Measurements from ENCODE around the gene RBMS1. TPM values are rescaled to one million over a fixed set of nuclear protein-coding genes. Genes with fewer than 3 reads are reported as not detected.
A peak's percentile ranks its signal among the peaks of the same experiment; 100 is the strongest.

RBMS1 gene
- polyA plus RNA-seq, 3 donors = 114 to 148 (median 141) TPM

DNA sequence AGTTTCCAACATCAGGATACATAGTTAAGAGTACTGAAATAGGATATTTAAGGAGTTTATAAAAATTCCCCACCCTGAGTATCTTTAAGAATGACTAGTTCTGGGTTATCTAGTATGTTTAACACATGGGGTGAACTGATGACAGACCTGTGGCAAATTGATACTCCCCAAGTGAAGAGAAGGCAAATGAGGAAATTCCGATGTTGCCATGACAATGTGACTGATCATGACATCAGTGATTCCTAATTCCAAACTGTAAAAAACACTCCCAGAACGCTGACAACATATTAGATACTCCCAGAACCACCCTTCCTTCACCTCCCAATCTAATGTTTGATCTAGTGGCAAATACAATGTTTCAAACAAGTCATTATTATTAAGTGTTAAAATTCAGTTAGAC is 77.6 kb downstream of the RBMS1 start:
- DNase-seq = no peak

DNA sequence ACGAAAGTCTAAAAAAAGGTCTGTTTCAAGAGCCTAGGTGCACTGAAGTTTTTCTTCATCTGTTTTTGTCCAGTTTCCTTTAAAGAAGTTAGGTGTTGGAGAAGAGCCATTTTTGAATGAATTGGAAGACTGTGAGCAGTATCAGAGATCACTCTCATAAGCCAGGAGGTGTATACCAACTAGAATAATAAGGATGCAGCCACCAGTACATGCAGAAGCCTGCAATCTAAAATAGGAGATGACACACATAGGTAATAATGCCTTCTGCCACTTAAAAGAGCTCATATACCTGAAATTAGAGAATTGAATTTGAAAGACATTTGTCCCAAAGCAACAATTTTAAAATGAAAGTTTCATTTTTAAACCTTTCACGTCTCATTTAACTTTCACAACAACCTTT is 81.7 kb downstream of the RBMS1 start:
- no peak for DNase-seq

DNA sequence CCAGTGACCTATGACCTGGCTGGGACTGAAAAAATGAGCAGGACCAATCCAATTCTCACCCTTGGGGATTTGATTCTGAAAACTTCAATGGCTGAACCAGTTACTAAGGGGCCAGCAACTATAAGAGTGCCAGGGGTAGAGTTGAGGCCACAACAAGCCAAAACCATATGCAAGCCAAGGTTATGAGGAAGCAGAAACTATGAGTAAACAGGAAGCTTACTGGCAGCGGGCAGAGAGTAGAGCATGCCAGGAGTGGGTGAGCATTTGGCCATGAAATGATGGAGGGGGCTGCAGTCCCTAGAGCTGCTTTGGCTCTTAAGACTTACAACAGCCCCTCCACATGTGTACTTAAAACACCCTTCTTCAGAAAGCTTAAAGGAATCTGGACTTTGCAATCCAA is 82.4 kb downstream of the RBMS1 start:
- no peak for DNase-seq

DNA sequence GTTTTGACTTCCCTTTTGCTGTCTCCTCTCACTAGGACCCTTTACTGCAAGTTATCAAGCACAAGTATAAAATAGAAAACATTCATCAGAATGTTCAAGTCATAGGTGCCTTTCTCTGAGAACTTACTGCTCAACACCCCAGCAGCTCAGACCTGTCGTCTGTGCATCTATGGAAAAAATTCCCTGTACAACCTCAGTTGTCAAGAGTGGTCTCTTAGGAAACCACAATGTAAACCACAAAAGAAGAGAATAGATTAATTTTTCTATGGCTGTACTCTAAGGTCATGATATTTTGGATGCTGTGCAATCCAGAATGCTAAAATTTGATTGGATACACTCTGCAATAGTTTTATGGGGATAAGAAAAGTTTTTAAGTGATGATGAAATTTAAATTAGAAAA is 84.1 kb downstream of the RBMS1 start:
- no peak for DNase-seq

DNA sequence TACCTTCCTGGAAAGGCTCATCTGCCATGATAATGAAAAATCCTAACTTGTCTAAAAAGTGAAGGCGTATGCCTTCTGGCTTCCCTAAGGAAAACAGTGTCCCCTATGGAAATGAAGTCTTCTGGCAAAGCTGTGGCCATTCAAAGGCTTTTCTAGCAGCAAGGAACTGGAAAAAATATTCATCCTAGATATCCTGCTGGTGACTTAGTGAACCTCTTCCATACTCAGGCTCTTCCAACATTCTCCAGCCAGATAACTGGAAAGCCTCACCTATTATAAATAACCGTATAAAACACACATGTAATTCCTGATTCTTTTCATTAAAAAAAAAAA is 84.7 kb downstream of the RBMS1 start:
- DNase-seq = no peak

DNA sequence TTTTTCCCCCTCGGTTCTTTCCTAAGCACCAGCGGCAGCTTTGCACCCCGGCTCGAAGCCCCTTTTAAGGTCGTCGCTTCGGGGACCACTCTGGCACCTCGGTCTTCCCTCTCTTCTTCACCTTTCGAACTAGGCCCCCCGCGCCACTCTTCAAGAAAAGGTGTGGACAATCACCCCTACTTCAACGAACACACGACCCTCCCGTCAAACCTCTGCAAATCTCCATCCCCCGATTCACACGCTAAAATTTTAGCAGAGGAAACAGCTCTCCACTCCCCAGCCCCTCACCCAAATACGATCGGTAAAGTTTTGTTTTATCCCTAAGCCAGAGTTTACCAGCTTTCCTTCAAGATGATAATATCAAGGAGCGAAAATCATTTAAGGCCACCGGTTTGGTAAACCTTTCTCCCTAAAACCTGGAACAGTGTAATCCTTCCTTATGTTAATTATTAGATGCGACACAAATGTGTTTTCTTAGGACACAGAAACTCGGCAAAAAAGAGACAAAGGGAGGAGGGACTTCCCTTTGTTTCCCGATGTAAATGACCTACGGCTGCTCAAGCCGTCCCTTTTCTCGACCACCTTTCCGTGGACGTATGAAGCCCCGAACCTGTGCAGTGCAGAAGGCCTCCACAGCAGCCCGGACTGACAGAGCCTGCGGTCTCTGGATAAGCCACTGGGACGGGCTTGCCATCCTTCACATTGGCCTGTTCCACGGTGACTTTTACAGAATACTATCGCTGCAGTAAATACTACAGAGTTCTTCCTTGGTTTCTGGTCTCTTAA is 85.2 kb downstream of the RBMS1 start:
- no peak for DNase-seq

DNA sequence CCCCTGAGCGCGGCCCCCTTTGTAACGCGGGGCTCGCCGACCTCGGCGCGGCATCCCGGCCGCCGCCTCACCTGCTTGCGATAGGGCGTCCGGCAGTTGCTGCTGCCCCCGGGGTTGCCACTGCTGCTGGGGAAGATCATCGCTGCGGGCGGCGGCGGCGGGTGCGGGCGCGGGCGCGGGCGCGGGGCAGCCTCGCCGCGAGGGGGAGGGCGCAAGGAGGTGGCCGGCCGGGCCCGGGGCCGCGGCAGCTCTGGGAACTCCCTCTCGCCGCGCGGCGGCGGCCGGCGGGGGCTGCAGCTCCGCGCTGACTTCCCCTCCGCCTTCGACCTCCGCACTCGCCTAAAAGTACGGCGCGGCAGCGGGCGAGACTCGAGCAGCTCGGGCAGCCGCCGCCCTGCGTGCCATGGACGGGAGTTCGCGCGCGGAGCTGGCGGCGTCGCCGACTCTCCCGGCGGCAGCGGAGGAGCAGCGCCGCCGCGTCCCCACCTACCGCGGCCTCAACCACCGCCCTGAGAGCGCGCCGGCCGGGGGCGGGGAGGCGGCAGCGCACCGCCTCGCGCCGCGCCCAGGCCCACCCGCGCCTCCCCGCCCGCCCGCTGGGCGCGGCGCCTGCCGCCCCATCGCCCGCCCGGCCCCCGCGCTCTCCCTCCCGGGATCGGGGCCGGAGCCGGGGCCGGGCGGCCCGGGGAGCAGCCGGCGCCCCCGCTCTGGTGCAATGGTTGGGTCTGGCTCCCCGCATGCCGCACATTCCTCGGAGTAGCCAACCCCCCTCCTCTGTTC is 86.0 kb downstream of the RBMS1 start:
- DNase-seq = peak; percentile 62

DNA sequence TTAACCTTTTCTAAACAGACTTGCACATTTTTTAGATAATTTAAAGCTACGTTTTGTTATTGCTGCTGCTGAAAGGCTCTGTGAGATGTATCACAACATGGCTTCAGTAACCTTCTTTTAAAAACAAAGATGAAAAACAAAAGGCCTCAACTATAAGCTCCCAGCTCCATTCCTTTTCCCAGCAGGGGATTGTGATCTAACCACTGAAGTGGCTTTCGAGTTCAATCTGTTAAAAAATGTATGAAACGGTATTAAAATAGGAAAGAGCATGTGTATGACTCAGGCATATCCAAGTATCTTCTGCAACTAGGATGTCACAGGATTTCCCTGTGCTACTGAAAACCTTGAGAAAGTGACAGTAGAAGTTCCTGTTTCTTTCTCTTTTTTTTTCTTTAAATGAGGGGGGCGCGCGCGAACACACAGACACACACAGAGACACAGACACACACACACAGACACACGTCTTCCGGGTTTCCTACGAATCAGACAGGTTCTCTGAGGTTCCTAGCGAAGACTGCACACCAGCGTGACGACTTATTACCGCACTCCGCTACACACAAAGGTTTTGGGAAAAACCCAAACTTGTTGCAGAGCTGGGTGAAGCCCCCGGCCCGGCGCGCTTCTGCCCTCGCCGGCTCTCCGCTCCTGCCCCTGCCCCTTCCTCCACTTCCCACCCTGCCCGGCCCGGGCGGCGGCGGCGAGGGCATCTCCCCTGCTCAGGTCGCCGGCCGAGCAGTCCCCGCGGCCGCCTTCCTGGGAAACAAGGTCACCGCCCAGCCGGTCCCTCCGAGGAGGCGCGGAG is 86.8 kb downstream of the RBMS1 start:
- DNase-seq = peak; percentile 61

DNA sequence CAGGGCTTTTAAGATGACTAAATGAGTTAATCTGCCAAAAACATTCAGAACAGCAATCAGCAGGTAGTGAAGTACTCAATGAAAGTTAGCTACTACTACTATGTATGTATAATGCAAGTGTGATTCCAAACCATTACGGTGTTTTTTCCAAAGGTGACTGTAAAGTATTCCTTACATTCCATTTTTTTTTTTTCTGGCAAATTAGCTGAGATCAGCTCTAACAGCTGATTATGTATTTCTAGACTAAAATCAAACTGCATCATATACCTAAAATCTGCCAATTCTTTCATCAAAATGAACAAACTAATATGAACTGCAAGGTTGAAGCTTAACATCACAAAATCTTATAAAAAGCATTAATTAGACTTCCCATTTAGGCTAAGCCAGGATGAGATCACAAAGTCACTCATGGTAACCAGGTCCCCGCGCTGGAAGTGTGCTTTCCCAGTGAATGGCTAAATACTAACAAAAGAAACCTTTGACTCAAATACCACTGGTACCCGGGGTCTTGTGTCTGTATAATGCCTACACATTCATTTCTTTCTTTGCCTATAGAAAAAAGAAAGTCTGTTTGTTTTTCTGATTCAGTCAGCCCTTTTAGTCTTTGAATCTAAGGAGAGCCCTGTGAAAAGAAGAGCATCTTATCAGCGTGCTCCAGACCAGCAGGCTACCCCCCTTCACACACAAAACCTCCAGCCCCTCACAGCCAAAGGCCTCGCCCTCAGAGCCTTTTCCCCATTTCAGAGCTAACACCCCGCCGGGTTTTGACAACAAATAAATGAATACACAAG is 88.3 kb downstream of the RBMS1 start:
- no peak for DNase-seq

DNA sequence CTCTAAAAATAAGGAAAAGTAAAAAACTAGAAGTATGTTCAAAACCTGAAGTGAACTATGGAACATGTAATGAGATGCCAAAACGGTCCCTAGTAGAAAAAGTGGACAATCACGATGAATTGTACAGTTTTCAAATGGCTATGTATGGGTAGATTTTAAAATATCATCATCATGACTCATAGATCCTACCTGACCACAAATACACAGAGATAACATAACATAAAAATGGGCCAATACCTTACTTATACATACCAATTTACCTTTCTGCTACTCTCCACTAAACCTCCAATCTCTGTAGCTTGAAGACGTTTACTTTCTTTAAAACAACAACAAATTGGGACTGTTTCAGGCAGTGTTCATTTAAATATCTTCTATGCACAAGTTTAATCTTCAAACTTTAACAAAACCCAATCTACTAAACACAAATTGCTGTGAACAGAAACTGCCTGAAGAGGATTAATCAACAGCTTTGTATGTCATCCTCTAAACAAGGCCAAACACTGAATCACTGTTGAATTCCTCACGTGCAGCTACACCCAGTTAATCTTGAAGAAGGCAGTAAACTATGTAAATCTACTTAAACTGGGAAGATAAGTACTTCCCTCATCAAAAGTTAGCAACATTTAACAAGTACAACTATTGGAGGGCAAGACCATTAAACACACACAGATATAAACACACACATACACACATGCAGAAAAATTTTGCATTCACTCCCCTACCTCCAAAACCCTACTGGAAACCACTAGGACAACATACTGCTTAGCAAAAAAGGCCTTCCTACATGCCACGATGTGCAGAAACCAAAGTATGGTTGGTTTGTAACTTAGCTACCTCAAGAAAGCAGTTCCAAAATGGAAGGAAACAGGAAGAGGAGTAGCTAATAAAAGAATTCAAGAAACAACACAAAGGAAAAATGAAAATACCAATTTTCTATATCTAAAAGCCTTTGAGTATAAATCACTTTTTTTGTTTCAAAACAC is 90.3 kb downstream of the RBMS1 start:
- DNase-seq = no peak

DNA sequence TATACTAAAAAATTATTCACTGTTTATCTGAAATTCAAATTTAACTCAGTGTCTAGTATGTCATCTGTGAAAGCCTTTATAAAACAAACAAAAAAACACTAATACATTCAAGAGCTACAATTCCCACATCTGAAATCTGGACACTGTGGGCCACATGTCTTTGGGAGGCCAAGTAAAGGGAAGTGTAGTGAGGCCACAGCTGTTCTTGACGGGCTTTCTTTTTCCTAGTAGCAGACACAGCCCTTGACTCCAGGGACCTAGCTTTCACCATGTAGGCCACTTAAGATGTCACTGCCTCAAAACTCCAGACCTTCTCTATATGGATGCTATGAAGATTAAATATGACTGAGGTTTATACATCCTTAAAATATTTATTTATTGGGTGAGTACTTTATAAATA is 91.1 kb downstream of the RBMS1 start:
- DNase-seq = no peak

DNA sequence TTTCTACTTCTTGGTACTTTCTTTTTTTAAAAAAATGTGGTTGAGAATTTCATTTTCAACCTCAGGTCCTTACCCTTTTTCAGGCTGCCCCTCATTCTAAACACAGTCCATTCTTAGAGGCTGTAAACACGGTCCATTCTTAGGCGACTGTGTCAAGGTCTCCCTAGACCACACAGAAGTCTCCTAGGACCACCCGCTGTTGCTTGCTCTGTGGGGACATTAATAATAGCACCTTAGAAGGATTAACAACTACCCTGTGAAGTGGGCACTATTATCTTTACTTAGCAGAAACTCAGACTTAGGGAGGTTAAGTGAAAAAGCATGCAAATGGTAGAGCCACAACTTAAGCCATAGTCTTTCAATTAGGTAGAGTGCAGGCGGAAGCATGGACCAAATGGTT is 91.7 kb downstream of the RBMS1 start:
- DNase-seq = no peak

DNA sequence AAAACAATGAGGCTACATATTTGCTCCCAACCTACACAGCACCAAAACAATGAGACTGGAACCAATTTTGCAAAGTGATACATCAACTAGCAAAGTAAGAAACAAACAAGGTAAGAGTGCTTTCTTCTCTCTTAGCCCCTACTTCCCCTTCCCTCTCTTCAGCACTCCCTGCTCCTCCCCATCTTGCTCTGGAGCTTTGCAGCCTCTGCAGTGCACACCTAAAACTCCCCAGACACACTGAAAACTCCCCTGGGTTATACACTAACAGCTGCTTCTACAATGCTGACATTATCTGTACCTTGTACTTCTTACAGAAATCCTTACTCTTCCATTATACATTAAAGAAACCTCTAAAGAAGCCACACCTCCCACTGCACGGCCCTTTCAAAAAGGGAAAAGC is 93.7 kb downstream of the RBMS1 start:
- DNase-seq = no peak

DNA sequence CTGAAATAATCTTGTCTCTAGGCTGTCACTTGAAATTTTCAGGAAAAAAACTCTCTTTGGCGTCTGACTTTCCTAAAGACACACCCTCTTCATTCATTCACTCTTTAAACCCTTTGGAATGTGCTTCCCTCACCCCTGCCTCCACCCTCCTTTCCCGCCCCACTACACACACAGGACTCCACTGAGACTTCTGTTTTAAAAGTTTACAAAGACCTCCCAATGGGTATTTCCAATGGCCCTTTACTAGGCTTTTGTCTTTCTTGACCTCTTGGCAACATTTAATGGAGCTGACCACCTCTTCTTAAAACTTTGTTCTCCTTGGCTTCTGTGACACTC is 96.1 kb downstream of the RBMS1 start:
- DNase-seq = no peak

DNA sequence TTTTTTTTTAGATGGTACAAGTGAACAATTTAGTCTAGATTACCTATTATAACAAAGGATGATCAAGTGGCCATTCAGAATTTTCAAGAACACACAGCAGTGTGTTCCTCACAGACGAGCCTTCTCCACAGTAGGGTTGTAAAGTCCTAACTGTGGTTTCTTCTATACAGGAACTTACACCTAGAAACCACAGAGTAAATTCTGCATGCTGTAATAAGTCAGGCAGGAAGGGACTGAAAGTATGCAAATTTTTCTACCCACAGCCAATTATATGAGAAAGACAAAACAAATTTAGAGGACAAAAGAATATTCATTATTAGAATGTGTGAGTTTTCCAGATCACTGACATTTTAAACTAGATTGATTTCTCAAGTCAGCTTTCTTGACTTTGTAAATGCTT is 99.5 kb downstream of the RBMS1 start:
- DNase-seq = no peak

DNA sequence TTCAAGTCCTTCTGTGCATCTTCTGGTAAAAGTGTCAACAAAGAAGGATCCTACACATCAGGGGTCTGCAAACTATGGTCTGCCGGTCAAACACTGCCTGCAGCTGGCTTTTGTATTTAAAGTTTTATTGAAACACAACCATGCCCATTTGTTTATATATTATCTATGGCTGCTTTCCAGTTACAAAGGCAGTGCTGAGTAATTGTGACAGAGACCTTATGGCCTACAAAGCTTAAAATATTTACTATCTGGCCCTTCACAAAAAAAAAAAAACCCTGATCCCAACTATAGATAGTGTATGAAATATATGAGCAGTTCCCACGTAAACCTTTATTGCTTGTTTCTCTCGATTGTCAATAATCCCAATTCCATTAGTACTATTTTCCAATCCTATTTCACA is 101.4 kb downstream of the RBMS1 start:
- DNase-seq = no peak

DNA sequence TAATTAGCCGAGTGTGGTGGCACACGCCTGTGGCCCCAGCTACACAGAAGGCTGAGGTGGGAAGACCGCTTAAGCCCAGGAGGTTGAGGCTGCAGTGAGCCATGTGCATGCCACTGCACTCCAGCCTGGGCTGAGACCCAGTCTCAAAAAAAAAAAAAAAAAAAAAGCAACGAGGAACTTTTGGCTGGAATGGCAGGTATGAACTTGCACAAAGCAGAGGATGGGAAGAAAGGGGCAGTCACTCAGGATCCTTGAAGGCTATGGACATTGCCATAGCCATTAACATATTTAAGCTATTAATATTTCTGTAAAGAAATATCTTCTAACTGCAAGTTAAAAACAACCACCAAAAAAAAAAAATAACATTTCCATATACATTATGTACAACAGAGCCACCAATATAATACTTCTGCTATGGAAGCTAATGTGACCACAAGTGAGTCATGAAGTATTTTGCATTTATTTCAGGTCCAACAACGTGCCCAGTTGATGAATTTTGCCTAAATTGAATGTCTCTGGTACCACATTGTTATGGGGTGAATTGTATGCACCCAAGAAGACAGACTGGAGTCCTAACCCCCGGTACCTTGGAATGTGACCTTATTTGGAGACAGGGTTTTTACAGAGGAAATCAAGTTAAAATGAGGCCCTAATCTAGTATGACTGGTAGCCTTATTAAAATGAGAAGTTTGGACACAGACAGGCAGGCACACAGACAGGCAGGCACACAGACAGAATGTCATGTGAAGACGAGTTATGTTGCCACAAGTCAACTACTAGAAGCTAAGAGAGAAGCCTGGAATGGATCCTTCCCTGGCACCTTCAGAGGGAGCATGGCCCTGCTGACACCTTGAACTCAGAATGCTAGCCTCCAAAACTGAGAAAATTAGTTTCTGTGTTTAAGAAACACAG is 102.8 kb downstream of the RBMS1 start:
- no peak for DNase-seq

DNA sequence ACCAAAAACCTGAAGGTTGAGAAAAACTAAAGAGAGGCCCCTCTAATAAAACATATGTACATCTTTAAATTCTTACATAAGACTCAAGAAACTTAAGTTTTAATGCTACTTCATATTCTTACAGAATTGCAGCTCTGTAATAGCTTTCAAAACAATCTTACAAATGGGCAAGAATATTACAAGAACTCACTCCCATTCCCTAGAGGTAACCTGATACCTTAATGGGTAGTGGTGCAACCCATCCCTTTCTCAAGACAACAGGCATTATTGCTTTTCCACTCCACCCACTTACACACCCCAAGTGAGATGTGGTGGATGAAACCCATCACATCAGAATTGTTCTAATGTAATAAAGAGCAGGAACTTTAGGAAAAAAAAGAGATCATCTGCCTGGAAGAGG is 103.7 kb downstream of the RBMS1 start:
- DNase-seq = no peak

DNA sequence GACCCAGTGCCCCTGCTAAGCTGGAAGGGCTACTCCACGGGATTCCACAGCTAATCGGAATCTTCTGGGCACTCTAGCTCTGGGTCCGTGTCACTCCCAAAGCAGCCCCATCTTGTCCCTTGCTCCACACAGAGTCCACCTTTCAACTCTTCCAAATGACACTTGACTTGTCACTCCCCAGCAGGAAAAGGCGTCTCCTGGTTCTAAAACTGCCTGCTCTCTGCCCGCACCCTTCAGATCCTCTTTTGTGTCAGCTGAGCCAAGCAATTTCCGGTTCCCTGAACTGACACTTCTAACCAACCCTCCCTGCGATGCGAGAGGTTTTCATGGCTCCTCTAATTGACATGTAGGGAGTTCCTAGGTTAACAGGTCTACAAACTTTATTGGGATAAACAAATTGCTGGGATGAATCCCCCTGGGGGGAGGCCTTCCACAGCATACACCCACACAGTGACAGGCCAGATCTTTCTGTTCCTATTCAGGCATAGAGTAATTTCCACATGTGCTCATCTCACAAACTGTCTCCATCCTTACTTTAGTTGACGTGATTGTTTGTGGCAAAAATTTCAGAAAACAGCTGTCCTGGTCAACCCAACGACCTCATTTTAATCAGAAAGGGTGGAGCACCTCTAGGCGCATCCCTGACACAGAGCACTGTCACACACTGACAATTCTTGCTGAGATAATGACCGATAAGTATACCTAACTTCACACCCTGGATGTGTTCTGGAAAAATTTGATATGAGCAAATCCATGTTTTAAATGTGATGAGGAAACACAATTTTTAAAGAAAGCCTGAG is 104.9 kb downstream of the RBMS1 start:
- DNase-seq = no peak

Data from renal pelvis (tissue), 4 donors.